ENCODE results near the gene SESN1. TPM values are rescaled to one million over a fixed set of nuclear protein-coding genes. Genes with fewer than 3 reads are reported as not detected.

Gene SESN1
- total RNA-seq, 4 donors from 2014 or later = 50.7 to 80.9 (median 61.8) TPM

GRCh38 chr6:109024784-109025183 lies 69.9 kb downstream of the SESN1 start:
- 84% methylated on average over 4 of the region's 4 CpGs for WGBS
- peaks cover 24 to 39% (median 29%) of the 10 kb centered on the region in 4 donors for H3K4me1 ChIP-seq
- no peak overlapping the region for H3K27ac ChIP-seq (replicated peaks in 1 of 4)
- H3K4me3 ChIP-seq = no peak overlapping the region
- no peak for DNase-seq (ENCODE audit: extremely low spot score)
- peaks cover 0 to 7% (median 0%) of the 10 kb centered on the region in 4 donors for H3K9me3 ChIP-seq
- TF ChIP-seq POLR2A (IDR thresholded peaks at IDR 0.05; ENCODE audit: low read depth) = no peak
- no peak for TF ChIP-seq EP300 (IDR thresholded peaks at IDR 0.05)
- TF ChIP-seq CTCF (IDR thresholded peaks at IDR 0.05) = peak in 1 of 3 experiments; percentile 6
- no peak for TF ChIP-seq POLR2AphosphoS5 (IDR thresholded peaks at IDR 0.05)
- no peaks in the 10 kb centered on the region for H3K36me3 ChIP-seq
- H3K27me3 ChIP-seq = no peaks in the 10 kb centered on the region
- intact Hi-C loops (cut with DNase I) = no loop called here

- H3K9me3 ChIP-seq = peaks cover 0 to 7% (median 0%) of the 10 kb centered on the region in 4 donors
- no peaks in the 10 kb centered on the region for H3K27me3 ChIP-seq
- no peaks in the 10 kb centered on the region for H3K36me3 ChIP-seq
- DNase-seq (ENCODE audit: extremely low spot score) = no peak
- TF ChIP-seq CTCF (IDR thresholded peaks at IDR 0.05) (no peak), POLR2AphosphoS5 (IDR thresholded peaks at IDR 0.05) (no peak), EP300 (IDR thresholded peaks at IDR 0.05) (no peak), POLR2A (IDR thresholded peaks at IDR 0.05; ENCODE audit: low read depth) (no peak)
- H3K27ac ChIP-seq (replicated peaks in 1 of 4) = no peak overlapping the region
- 91% methylated on average over 2 of the region's 2 CpGs for WGBS
- intact Hi-C loops (cut with DNase I) = no loop called here
- H3K4me3 ChIP-seq = no peak overlapping the region
- peaks cover 27 to 42% (median 31%) of the 10 kb centered on the region in 4 donors for H3K4me1 ChIP-seq
Observed at GRCh38 chr6:109024368-109024767, 70.3 kb downstream of the SESN1 start.

GRCh38 chr6:109023356-109023925 lies 71.2 kb downstream of the SESN1 start:
- H3K27ac ChIP-seq (replicated peaks in 1 of 4) = no peak overlapping the region
- no peak overlapping the region for H3K4me3 ChIP-seq
- H3K9me3 ChIP-seq = peaks cover 0 to 7% (median 0%) of the 10 kb centered on the region in 4 donors
- TF ChIP-seq CTCF (IDR thresholded peaks at IDR 0.05) (no peak), POLR2AphosphoS5 (IDR thresholded peaks at IDR 0.05) (no peak), POLR2A (IDR thresholded peaks at IDR 0.05; ENCODE audit: low read depth) (no peak), EP300 (IDR thresholded peaks at IDR 0.05) (no peak)
- H3K4me1 ChIP-seq = peaks cover 24 to 42% (median 31%) of the 10 kb centered on the region in 4 donors
- DNase-seq (ENCODE audit: extremely low spot score) = no peak
- no peaks in the 10 kb centered on the region for H3K36me3 ChIP-seq
- no peaks in the 10 kb centered on the region for H3K27me3 ChIP-seq
- intact Hi-C loops (cut with DNase I) = no loop called here

GRCh38 chr6:109021870-109022269 lies 72.8 kb downstream of the SESN1 start:
- Histone ChIP-seq H3K27me3 (no peaks in the 10 kb centered on the region), H3K9me3 (peaks cover 0 to 7% (median 0%) of the 10 kb centered on the region in 4 donors), H3K4me1 (peaks cover 24 to 42% (median 31%) of the 10 kb centered on the region in 4 donors), H3K4me3 (no peak overlapping the region), H3K36me3 (no peaks in the 10 kb centered on the region), H3K27ac (replicated peaks in 1 of 4) (no peak overlapping the region)
- 93% methylated on average over 1 of the region's 1 CpG for WGBS
- intact Hi-C loops (cut with DNase I) = no loop called here
- DNase-seq (ENCODE audit: extremely low spot score) = no peak
- TF ChIP-seq EP300 (IDR thresholded peaks at IDR 0.05) (no peak), CTCF (IDR thresholded peaks at IDR 0.05) (no peak), POLR2AphosphoS5 (IDR thresholded peaks at IDR 0.05) (no peak), POLR2A (IDR thresholded peaks at IDR 0.05; ENCODE audit: low read depth) (no peak)

GRCh38 chr6:109019911-109020310 lies 74.7 kb downstream of the SESN1 start:
- Histone ChIP-seq H3K4me3 (no peak overlapping the region), H3K4me1 (peaks cover 32 to 52% (median 41%) of the 10 kb centered on the region in 4 donors), H3K27ac (replicated peaks in 1 of 4) (no peak overlapping the region), H3K27me3 (no peaks in the 10 kb centered on the region), H3K36me3 (no peaks in the 10 kb centered on the region), H3K9me3 (no peaks in the 10 kb centered on the region)
- intact Hi-C loops (cut with DNase I) = no loop called here
- TF ChIP-seq POLR2AphosphoS5 (IDR thresholded peaks at IDR 0.05) (no peak), CTCF (IDR thresholded peaks at IDR 0.05) (no peak), POLR2A (IDR thresholded peaks at IDR 0.05; ENCODE audit: low read depth) (no peak), EP300 (IDR thresholded peaks at IDR 0.05) (no peak)
- DNase-seq (ENCODE audit: extremely low spot score) = no peak
- WGBS = 78% methylated on average over 1 of the region's 1 CpG

Measured in esophagus muscularis mucosa (tissue), 4 donors.